Endothelial cell (in vitro differentiated cells): Measurements from ENCODE around the gene OTOGL. TPM values are rescaled to one million over a fixed set of nuclear protein-coding genes. Genes with fewer than 3 reads are reported as not detected.

Experiments
- DNase-seq: peaks from one replicate; pipeline ENCODE4 v3.0.0; 2021; ENCODE audit warnings: low spot score
- H3K27ac Mint-ChIP-seq: one replicate; pipeline ENCODE4 v1.8.0; 2021; ENCODE audit warnings: mixed read lengths, inconsistent platforms; ENCODE audit not compliant: unreplicated experiment
- H3K27me3 Mint-ChIP-seq: one replicate; pipeline ENCODE4 v1.8.0; 2021; ENCODE audit warnings: mild to moderate bottlenecking, moderate library complexity, mixed read lengths, inconsistent platforms; ENCODE audit not compliant: unreplicated experiment
- H3K36me3 Mint-ChIP-seq: one replicate; pipeline ENCODE4 v1.8.0; 2021; ENCODE audit warnings: mild to moderate bottlenecking, low read depth, mixed read lengths, inconsistent platforms; ENCODE audit not compliant: unreplicated experiment
- H3K4me1 Mint-ChIP-seq: one replicate; pipeline ENCODE4 v1.8.0; 2021; ENCODE audit warnings: mild to moderate bottlenecking, mixed read lengths, inconsistent platforms; ENCODE audit not compliant: unreplicated experiment
- H3K4me3 Mint-ChIP-seq: one replicate; pipeline ENCODE4 v1.8.0; 2021; ENCODE audit warnings: mild to moderate bottlenecking, mixed read lengths, inconsistent platforms; ENCODE audit not compliant: unreplicated experiment
- H3K9me3 Mint-ChIP-seq: one replicate; pipeline ENCODE4 v1.8.0; 2021; ENCODE audit warnings: mixed read lengths, inconsistent platforms; ENCODE audit not compliant: unreplicated experiment
- CTCF ChIP-seq: fragments of 200-600 bp; sonication (generic); IDR thresholded peaks from one replicate; pipeline ENCODE4 v1.5.0; 2021; ENCODE audit warnings: antibody characterized with exemption; ENCODE audit not compliant: unreplicated experiment
- total RNA-seq: library from RNA; stranded (reverse); fragmentation: NEBNext Ultra II Directional; extraction: Animal tissue kit (Norgen Biotek cat#: 25700); gene quantifications from one replicate; pipeline ENCODE4 v1.2.1, GENCODE V29; 2021; ENCODE audit not compliant: unreplicated experiment

The OTOGL gene
- total RNA-seq, 1 donor from 2014 or later: 0.31 TPM

- Mint-ChIP-seq H3K27me3 (no peaks in the 10 kb centered on the region), H3K36me3 (no peaks in the 10 kb centered on the region), H3K27ac (no peak overlapping the region), H3K4me1 (no peaks in the 10 kb centered on the region), H3K9me3 (no peaks in the 10 kb centered on the region), H3K4me3 (no peak overlapping the region)
- DNase-seq: no peak
- no peak for TF ChIP-seq CTCF
Measured at GRCh38 chr12:80157645-80158044, 58.3 kb downstream of the OTOGL start.

GRCh38 chr12:80161612-80162011, 62.3 kb downstream of the OTOGL start:
- no peak for DNase-seq
- Mint-ChIP-seq H3K27me3 (no peaks in the 10 kb centered on the region), H3K9me3 (no peaks in the 10 kb centered on the region), H3K36me3 (no peaks in the 10 kb centered on the region), H3K4me1 (no peaks in the 10 kb centered on the region), H3K4me3 (no peak overlapping the region), H3K27ac (no peak overlapping the region)
- TF ChIP-seq CTCF: no peak

- H3K4me1 Mint-ChIP-seq: no peaks in the 10 kb centered on the region
- TF ChIP-seq CTCF: no peak
- no peaks in the 10 kb centered on the region for H3K9me3 Mint-ChIP-seq
- H3K4me3 Mint-ChIP-seq: no peak overlapping the region
- no peaks in the 10 kb centered on the region for H3K36me3 Mint-ChIP-seq
- no peaks in the 10 kb centered on the region for H3K27me3 Mint-ChIP-seq
- no peak overlapping the region for H3K27ac Mint-ChIP-seq
- DNase-seq: no peak
Measured at GRCh38 chr12:80162177-80162576, 62.8 kb downstream of the OTOGL start.

- no peaks in the 10 kb centered on the region for H3K36me3 Mint-ChIP-seq
- no peak overlapping the region for H3K4me3 Mint-ChIP-seq
- H3K4me1 Mint-ChIP-seq: no peaks in the 10 kb centered on the region
Measured at GRCh38 chr12:80165746-80166145, 66.4 kb downstream of the OTOGL start.

GRCh38 chr12:80166751-80167150, 67.4 kb downstream of the OTOGL start:
- no peaks in the 10 kb centered on the region for H3K36me3 Mint-ChIP-seq
- no peak for DNase-seq
- no peaks in the 10 kb centered on the region for H3K27me3 Mint-ChIP-seq
- no peak overlapping the region for H3K27ac Mint-ChIP-seq
- TF ChIP-seq CTCF: no peak
- H3K4me1 Mint-ChIP-seq: no peaks in the 10 kb centered on the region
- H3K9me3 Mint-ChIP-seq: no peaks in the 10 kb centered on the region
- H3K4me3 Mint-ChIP-seq: no peak overlapping the region

More at GRCh38 chr12:80165746-80166145, 66.4 kb downstream of the OTOGL start:
- no peak overlapping the region for H3K27ac Mint-ChIP-seq
- H3K9me3 Mint-ChIP-seq: no peaks in the 10 kb centered on the region
- H3K27me3 Mint-ChIP-seq: no peaks in the 10 kb centered on the region
- no peak for DNase-seq
- TF ChIP-seq CTCF: no peak
